ENCODE data around the gene SPATA7.

Gene SPATA7

GRCh38 chr14:88420187-88420586 is 34.7 kb downstream of the SPATA7 start:
- DNase-seq (ENCODE audit: low spot score) = no peak

- no peak for DNase-seq (ENCODE audit: low spot score)
Measured at GRCh38 chr14:88421286-88421685, 35.8 kb downstream of the SPATA7 start.

GRCh38 chr14:88422047-88422446 is 36.6 kb downstream of the SPATA7 start:
- no peak for DNase-seq (ENCODE audit: low spot score)

GRCh38 chr14:88422919-88423650 is 37.6 kb downstream of the SPATA7 start:
- peak; percentile 3 for DNase-seq (ENCODE audit: low spot score)

GRCh38 chr14:88424573-88424972 is 39.1 kb downstream of the SPATA7 start:
- DNase-seq (ENCODE audit: low spot score) = no peak

DNA sequence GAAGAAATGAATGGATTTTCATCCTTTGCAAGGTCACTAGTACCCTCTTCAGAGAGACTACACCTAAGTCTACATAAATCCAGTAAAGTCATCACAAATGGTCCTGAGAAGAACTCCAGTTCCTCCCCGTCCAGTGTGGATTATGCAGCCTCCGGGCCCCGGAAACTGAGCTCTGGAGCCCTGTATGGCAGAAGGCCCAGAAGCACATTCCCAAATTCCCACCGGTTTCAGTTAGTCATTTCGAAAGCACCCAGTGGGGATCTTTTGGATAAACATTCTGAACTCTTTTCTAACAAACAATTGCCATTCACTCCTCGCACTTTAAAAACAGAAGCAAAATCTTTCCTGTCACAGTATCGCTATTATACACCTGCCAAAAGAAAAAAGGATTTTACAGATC is 40.8 kb downstream of the SPATA7 start:
- no peak for DNase-seq (ENCODE audit: low spot score)

DNA sequence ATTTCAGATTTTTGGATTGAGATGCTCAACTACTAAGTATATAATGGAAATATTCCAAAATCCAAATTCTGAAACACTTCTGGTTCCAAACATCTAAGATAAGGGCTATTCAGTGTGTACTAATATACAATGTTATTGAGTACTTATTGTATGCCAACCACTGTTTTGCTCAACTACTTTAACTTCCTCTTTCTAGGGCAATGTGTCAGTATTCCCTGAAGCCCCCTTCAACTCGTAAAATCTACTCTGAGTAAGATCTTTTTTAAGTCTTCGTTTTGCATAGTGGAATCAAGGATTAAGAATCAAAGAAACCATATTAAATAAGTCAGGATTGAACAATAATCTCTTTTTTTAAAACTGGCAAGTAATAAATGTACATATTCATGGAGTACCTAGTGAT is 45.5 kb downstream of the SPATA7 start:
- DNase-seq (ENCODE audit: low spot score) = no peak

DNA sequence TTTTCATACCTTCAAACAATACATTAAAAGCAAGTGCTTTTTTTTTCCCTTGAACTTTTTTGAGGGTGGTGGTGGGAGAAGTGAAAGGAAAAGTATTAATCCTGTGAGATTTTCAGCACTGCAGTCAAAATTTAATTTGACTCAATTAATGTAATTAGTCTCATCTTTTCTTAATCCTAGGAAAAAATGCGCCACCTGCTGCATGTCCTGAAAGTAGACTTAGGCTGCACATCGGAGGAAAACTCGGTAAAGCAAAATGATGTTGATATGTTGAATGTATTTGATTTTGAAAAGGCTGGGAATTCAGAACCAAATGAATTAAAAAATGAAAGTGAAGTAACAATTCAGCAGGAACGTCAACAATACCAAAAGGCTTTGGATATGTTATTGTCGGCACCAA is 52.2 kb downstream of the SPATA7 start:
- DNase-seq (ENCODE audit: low spot score) = no peak

GRCh38 chr14:88439088-88439487 is 53.6 kb downstream of the SPATA7 start:
- DNase-seq (ENCODE audit: low spot score) = no peak

DNA sequence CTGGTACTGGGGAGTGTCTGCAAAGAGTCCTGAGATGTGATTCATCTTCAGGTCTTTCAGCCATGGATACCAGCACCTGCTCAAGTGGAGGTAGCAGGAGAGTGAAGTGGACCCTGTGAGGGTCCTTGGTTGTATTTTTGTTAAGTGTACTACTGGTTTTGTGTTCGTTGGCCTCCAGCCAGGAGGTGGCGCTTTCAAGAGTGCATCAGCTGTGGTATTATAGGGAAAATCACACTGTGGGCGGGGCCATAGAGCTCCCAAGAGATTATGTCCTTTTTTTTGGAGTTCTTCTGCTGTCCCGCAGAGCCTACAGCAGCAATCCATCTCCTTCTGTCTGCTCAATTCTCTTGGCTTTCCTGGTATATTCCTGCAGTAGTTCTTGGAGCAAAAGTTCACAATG is 66.8 kb downstream of the SPATA7 start:
- DNase-seq (ENCODE audit: low spot score) = no peak

DNA sequence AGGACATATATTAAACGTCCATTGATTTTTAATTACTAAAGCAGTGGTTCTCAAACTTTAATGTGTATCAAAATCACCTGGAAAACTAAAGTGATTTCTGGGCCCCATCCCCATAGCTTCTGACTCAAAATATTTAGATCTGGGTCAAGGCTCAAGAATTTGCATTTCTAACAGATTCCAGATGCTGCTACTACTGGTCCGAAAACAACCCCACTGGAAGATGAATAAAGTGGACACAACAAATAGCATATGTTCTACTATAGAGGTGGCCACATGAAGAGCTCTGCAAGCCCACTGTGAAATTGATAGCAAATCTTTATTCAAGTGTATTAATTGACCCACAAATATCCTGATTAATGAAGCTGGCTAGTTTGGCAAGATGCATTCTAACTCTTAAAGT is 69.4 kb downstream of the SPATA7 start:
- DNase-seq (ENCODE audit: low spot score) = no peak

- no peak for DNase-seq (ENCODE audit: low spot score)
Measured at GRCh38 chr14:88463318-88463717, 77.9 kb downstream of the SPATA7 start.

- no peak for DNase-seq (ENCODE audit: low spot score)
Measured at GRCh38 chr14:88468406-88468805, 82.9 kb downstream of the SPATA7 start.

GRCh38 chr14:88470542-88471440 is 85.3 kb downstream of the SPATA7 start:
- no peak for DNase-seq (ENCODE audit: low spot score)

GRCh38 chr14:88473791-88474190 is 88.3 kb downstream of the SPATA7 start:
- DNase-seq (ENCODE audit: low spot score) = no peak

DNA sequence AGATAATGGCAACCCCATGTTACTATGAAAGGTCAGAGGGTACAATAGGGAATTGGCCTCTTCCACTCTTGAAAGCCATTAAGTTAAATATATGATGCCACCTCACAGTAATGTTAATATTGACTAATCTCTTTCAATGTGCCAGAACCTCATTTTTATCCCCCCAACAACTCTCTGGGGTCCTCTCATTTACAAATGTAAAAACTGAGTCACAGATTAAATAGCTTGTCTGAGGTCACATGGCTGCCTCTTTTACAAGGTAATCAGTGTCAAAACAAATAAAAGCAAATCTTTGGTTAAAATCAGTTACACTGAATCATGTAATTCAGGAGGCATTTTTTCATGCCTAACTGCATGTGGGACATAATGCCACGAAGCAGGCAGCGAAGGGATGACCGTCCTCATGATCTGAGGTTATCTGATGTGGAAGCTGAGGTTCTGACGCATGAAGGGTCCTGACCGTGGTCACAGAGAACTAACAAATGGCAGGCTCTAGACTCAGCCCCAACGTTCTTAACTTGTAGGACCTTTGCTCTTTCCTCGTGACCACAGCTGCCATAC is 90.8 kb downstream of the SPATA7 start:
- no peak for DNase-seq (ENCODE audit: low spot score)

- DNase-seq (ENCODE audit: low spot score) = no peak
Measured at GRCh38 chr14:88476825-88477224, 91.4 kb downstream of the SPATA7 start.

- no peak for DNase-seq (ENCODE audit: low spot score)
Measured at GRCh38 chr14:88477513-88478250, 92.2 kb downstream of the SPATA7 start.

DNA sequence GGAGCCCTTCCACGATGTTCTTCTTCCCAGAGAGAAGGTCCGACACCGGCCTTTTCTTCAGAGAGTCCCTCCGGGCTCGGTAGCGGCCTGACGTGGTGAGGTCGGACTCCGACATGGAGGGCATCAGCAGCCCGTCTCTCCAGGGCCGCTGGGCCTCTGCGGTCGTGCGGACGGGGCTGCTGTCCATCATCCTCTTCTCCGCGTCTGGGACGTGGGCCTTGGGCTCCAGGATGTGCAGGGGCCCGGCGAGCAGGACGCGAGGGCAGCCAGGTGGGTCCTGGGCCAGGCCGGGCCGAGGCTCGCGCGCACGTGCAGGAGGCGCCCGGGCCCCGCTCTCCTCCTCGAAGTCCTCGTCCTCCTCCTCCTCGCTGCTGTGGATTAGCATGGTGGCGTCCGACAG is 93.5 kb downstream of the SPATA7 start:
- no peak for DNase-seq (ENCODE audit: low spot score)

- no peak for DNase-seq (ENCODE audit: low spot score)
Measured at GRCh38 chr14:88479574-88479987, 94.1 kb downstream of the SPATA7 start.

DNA sequence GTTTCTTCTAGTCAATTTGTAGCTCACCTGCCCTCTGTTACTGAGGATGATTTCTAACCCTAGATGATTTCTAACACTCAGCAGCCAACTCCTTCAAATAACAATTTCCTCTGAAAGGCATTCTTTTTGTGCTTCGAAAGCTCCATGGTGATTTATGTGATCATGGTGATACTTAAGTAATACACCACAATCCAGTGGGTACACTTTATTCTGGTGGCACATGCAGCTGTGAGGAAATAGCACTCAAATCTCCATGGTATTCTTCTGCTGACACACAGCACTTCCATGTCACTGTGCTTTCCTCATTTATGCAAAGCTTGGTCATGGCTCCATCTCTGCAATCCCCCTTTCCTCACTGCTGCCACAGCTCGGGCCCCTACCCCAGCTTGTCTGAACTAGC is 95.6 kb downstream of the SPATA7 start:
- no peak for DNase-seq (ENCODE audit: low spot score)

DNA sequence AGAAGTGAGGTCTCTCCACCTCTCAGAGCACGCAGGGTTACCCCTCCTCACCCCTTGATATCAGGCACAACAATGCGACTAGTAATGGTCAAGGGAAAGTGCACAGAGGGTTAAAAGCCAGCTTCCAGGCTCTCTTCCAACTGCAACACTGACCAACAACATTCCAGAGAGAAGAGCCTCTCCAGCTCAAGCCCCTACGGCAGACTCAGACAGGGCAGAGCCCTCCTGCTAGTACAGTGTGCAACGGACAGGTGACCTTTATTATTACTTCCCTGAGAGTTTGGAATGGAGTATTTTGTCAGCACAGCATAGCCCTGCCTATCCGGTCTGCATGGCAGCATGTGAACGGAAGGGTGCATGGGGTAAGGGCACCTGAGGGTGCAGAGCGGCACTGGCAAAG is 96.3 kb downstream of the SPATA7 start:
- DNase-seq (ENCODE audit: low spot score) = no peak
